T-helper 2 cell treated with Interferon-gamma antibody and Interleukin-4, amounts not matched to agents 5 μg/mL and 100 μg/mL, for 36 hours (primary cell): ENCODE measurements around the gene SNX10.
A peak's percentile ranks its signal among the peaks of the same experiment; 100 is the strongest.

ENCODE experiments used
- DNase-seq: peaks from one replicate; pipeline ENCODE4 v3.0.0; 2021; ENCODE audit warnings: low spot score
- H3K27ac Mint-ChIP-seq: one replicate; pipeline ENCODE4 v1.8.0; 2021; ENCODE audit warnings: mild to moderate bottlenecking, mixed read lengths
- H3K27me3 Mint-ChIP-seq: one replicate; pipeline ENCODE4 v1.8.0; 2021; ENCODE audit warnings: low read depth, mixed read lengths
- H3K36me3 Mint-ChIP-seq: one replicate; pipeline ENCODE4 v1.8.0; 2021; ENCODE audit warnings: low read depth, mixed read lengths
- H3K4me1 Mint-ChIP-seq: one replicate; pipeline ENCODE4 v1.8.0; 2021; ENCODE audit warnings: low read depth, mixed read lengths
- H3K4me3 Mint-ChIP-seq: one replicate; pipeline ENCODE4 v1.8.0; 2022; ENCODE audit warnings: mild to moderate bottlenecking, moderate library complexity, mixed read lengths
- H3K9me3 Mint-ChIP-seq: one replicate; pipeline ENCODE4 v1.8.0; 2021; ENCODE audit warnings: mixed read lengths

The SNX10 gene

DNA sequence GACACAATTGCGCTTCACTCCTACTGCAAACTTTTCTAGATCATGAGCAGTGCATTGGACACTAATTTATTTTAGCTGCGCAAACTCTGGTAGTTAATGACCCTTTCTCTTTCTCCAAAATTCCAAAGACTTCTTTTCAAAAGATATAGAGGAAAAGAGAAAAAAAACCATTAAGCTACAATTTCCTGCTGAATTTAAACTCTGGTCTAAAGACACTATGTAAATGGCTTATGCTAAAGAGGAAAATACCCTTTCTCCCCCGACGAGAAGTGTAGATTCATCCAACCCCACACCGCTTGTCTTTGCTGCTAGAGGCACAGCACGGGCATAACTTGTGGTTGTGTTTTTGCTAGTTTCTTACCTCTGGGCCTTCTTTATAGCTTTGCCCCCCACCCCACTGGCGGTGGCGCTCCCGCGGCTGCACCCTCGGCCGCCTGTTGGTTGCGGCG, 84.1 kb downstream of the SNX10 start:
- peaks cover 4% of the 10 kb centered on the region for H3K27me3 Mint-ChIP-seq
- peak overlapping the region; percentile 59 for H3K4me3 Mint-ChIP-seq
- no peak for DNase-seq
- H3K36me3 Mint-ChIP-seq = peaks cover 22% of the 10 kb centered on the region
- no peaks in the 10 kb centered on the region for H3K9me3 Mint-ChIP-seq
- peaks cover 5% of the 10 kb centered on the region for H3K4me1 Mint-ChIP-seq
- no peak overlapping the region for H3K27ac Mint-ChIP-seq

DNA sequence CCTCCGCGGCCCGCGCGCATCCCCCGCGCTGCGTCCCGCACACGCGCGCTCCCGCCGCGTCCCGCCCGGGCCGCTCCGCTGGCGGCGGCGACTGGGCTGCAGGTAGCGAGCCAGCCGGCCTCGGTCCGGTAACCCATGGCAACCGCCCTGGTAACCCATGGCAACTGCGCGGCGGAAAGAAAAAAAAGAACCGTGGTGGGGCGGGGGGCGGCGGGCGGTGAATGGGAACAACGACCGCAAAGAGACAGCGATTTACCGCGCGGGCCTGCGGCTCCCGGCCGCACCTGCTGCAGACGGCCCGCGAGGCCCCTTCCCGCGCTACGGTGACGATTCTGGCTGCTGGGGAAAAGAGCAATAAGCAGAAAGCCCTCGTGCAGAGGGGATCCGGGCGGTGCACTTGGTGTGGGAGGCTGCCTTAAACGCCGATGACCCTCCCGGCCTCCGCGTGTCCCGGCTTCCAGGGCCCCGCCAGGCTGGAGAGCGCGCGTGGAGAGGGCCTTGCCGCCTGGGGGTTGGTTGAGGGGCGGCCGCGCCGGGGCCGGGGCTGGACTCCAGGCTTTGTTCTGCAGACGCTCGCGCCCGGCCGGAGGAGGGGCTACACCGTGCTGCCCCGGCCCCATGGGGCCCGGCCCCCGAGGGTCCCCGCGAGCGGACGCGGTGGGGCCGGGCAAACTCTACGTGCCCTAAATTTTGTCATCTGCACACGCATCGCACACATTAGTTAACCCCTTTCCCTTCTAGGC, 84.7 kb downstream of the SNX10 start:
- DNase-seq = peak; percentile 33
- peak overlapping the region; percentile 85 for H3K4me3 Mint-ChIP-seq
- peaks cover 5% of the 10 kb centered on the region for H3K4me1 Mint-ChIP-seq
- peak overlapping the region; percentile 60 for H3K27ac Mint-ChIP-seq
- H3K36me3 Mint-ChIP-seq = peaks cover 22% of the 10 kb centered on the region
- peaks cover 4% of the 10 kb centered on the region for H3K27me3 Mint-ChIP-seq
- no peaks in the 10 kb centered on the region for H3K9me3 Mint-ChIP-seq

GRCh38 chr7:26378016-26378415, 86.4 kb downstream of the SNX10 start:
- no peak for DNase-seq
- H3K27ac Mint-ChIP-seq = no peak overlapping the region
- no peaks in the 10 kb centered on the region for H3K9me3 Mint-ChIP-seq
- no peak overlapping the region for H3K4me3 Mint-ChIP-seq
- peaks cover 4% of the 10 kb centered on the region for H3K27me3 Mint-ChIP-seq
- peaks cover 10% of the 10 kb centered on the region for H3K36me3 Mint-ChIP-seq
- peaks cover 5% of the 10 kb centered on the region for H3K4me1 Mint-ChIP-seq

GRCh38 chr7:26379711-26380110, 88.0 kb downstream of the SNX10 start:
- Mint-ChIP-seq H3K27ac (no peak overlapping the region), H3K27me3 (peaks cover 4% of the 10 kb centered on the region), H3K36me3 (peaks cover 1% of the 10 kb centered on the region), H3K9me3 (no peaks in the 10 kb centered on the region), H3K4me3 (no peak overlapping the region), H3K4me1 (peaks cover 5% of the 10 kb centered on the region)
- no peak for DNase-seq

DNA sequence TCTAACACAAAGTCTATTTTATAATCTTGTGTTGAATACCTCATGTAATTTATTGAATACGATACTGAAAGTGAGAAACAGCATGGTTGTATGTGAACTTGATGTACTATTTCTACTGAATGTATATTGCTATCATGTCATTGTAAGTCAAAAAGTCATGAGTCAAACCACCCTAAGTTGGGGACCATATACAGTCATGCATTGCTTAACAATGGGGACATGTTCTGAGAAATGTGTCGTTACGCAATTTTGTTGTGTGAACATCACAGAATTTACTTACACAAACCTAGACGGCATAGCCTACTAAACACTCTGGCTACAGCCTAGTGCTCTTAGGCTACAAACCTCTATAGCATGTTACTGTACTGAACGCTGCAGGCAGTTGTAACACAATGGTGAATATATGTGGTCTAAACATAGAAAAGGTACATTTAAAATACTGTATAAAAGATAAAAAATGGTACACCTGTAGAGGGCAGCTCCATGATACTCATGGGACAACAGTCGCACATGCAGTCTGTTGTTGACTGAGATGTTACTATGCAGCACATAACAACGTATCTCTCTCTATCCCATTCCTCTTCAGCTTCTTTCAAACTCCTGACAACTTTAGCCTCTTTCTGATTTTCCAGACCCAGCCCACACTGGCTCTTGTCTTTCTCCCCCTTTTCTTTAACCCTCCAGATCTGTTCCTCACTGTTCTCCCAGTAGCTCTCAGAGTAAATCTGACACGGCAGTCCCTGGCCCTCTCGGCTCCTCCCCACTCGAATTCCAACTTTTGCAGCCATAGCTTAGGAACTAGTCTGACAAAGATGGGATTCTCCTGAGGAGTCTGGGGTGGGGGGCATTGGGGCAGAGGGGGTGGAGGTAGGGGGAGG, 90.1 kb downstream of the SNX10 start:
- no peak for DNase-seq

GRCh38 chr7:26385240-26385639, 93.6 kb downstream of the SNX10 start:
- H3K9me3 Mint-ChIP-seq = no peaks in the 10 kb centered on the region
- no peak overlapping the region for H3K4me3 Mint-ChIP-seq
- H3K27me3 Mint-ChIP-seq = peaks cover 28% of the 10 kb centered on the region
- no peaks in the 10 kb centered on the region for H3K4me1 Mint-ChIP-seq
- no peak for DNase-seq
- H3K36me3 Mint-ChIP-seq = no peaks in the 10 kb centered on the region
- no peak overlapping the region for H3K27ac Mint-ChIP-seq

More for the DNA sequence above, 90.1 kb downstream of the SNX10 start:
- no peak overlapping the region for H3K27ac Mint-ChIP-seq
- peaks cover 5% of the 10 kb centered on the region for H3K4me1 Mint-ChIP-seq
- H3K36me3 Mint-ChIP-seq = no peaks in the 10 kb centered on the region
- no peaks in the 10 kb centered on the region for H3K9me3 Mint-ChIP-seq
- peaks cover 7% of the 10 kb centered on the region for H3K27me3 Mint-ChIP-seq
- no peak overlapping the region for H3K4me3 Mint-ChIP-seq

DNA sequence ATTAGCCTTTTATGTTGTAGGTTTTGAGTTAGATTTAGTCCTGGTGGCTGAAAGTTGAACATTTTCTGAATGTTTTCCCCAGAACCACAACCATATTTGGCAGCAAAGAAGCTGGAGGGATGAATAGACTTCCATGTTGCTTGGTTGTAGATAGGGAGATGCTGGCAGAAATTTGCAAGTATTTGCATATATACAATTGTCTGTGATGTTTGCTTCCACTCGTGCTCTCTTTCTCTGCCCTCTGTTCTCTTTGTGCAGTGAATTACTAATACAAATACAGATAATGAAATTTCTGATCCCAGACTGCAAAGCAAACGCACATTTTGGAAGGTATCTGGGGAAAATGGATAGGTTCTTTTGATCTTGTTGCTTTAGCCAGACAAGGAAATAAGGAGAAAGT, 96.1 kb downstream of the SNX10 start:
- Mint-ChIP-seq H3K4me3 (no peak overlapping the region), H3K36me3 (no peaks in the 10 kb centered on the region), H3K4me1 (no peaks in the 10 kb centered on the region), H3K27me3 (peaks cover 40% of the 10 kb centered on the region), H3K27ac (no peak overlapping the region), H3K9me3 (no peaks in the 10 kb centered on the region)
- no peak for DNase-seq

DNA sequence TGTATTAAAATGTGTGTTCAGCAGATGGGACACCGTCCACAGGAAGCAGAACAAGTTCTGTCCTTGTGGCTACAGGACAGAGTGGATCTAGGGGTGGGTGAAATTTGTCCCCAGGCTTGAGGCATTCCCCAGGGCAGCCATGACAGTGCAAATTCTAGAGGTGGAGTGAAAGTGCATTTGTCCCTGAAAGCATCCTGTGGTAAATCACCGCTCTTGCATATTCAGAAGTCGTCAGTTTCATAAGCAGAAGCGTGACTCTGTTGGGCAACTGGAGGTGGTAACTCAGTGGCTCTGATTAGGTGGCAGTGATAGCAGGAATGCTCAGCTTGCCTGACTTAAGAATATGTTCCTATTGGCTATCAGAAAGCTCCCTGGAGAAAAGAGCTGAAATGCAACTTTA, 96.6 kb downstream of the SNX10 start:
- no peak overlapping the region for H3K4me3 Mint-ChIP-seq
- no peak for DNase-seq
- H3K27ac Mint-ChIP-seq = no peak overlapping the region
- no peaks in the 10 kb centered on the region for H3K4me1 Mint-ChIP-seq
- no peaks in the 10 kb centered on the region for H3K9me3 Mint-ChIP-seq
- no peaks in the 10 kb centered on the region for H3K36me3 Mint-ChIP-seq
- peaks cover 42% of the 10 kb centered on the region for H3K27me3 Mint-ChIP-seq

GRCh38 chr7:26390016-26390415, 98.4 kb downstream of the SNX10 start:
- H3K27ac Mint-ChIP-seq = no peak overlapping the region
- H3K27me3 Mint-ChIP-seq = peaks cover 48% of the 10 kb centered on the region
- no peak for DNase-seq
- H3K9me3 Mint-ChIP-seq = no peaks in the 10 kb centered on the region
- no peaks in the 10 kb centered on the region for H3K4me1 Mint-ChIP-seq
- H3K4me3 Mint-ChIP-seq = no peak overlapping the region
- no peaks in the 10 kb centered on the region for H3K36me3 Mint-ChIP-seq

DNA sequence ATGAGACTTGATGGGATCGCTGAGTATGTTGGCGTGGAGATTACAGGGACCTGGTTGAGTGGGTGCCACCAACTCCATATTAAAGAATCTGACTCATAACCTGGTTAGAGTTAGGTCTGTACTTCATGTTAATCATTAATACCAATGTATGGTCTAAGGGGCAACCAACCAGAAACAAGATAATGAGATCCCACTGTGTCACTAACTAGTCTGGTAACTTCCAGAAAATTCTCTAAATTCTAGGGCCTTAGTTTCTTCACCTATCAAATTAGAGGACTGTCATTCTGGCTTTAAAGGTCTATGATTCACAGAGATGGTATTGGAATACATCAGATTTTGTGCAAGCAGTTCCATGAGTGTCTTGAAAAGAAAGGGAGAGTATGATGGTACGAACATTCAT, 102.2 kb downstream of the SNX10 start:
- H3K27ac Mint-ChIP-seq = no peak overlapping the region
- H3K9me3 Mint-ChIP-seq = no peaks in the 10 kb centered on the region
- peaks cover 56% of the 10 kb centered on the region for H3K27me3 Mint-ChIP-seq
- DNase-seq = no peak
- no peaks in the 10 kb centered on the region for H3K36me3 Mint-ChIP-seq
- H3K4me1 Mint-ChIP-seq = peaks cover 3% of the 10 kb centered on the region
- no peak overlapping the region for H3K4me3 Mint-ChIP-seq

GRCh38 chr7:26397332-26397731, 105.7 kb downstream of the SNX10 start:
- H3K4me3 Mint-ChIP-seq = no peak overlapping the region
- H3K9me3 Mint-ChIP-seq = no peaks in the 10 kb centered on the region
- no peak for DNase-seq
- no peak overlapping the region for H3K27ac Mint-ChIP-seq
- H3K36me3 Mint-ChIP-seq = no peaks in the 10 kb centered on the region
- H3K4me1 Mint-ChIP-seq = peaks cover 10% of the 10 kb centered on the region
- H3K27me3 Mint-ChIP-seq = peaks cover 54% of the 10 kb centered on the region

DNA sequence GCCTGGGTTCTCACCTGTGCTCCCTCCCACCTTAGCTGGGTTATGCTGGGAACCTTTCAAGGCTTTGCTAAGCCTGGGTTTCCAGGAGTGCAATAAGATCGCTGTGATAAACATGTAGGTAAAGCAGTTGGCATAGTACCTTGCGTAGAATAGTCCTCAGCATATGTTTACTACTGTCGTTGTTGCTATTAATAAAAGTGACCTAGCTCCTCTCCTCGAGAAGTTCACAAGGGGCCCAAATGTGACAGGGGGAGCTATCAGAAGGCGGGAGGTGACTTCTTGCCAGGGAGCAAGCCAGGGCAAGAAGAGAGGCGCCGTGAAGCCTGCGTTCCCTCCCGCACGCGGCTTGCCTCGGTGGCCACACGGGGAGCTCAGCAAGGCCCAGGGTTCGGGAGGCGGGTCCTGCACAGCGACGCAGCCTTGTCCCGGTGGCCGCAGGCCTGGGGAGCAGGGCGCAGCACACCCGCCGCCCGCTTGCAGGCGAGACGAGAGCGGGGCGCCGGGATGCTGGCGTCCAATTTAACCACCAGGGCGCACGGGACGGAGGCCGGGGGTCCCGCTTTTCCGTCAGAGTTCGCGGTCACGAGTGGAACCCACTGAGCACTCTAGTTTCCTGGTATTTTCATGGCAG, 106.2 kb downstream of the SNX10 start:
- peaks cover 10% of the 10 kb centered on the region for H3K4me1 Mint-ChIP-seq
- H3K9me3 Mint-ChIP-seq = no peaks in the 10 kb centered on the region
- DNase-seq = no peak
- no peak overlapping the region for H3K27ac Mint-ChIP-seq
- H3K4me3 Mint-ChIP-seq = peak overlapping the region; percentile 67
- no peaks in the 10 kb centered on the region for H3K36me3 Mint-ChIP-seq
- H3K27me3 Mint-ChIP-seq = peaks cover 54% of the 10 kb centered on the region

- H3K27me3 Mint-ChIP-seq = peaks cover 51% of the 10 kb centered on the region
- H3K27ac Mint-ChIP-seq = no peak overlapping the region
- DNase-seq = peak; percentile 54
- H3K4me3 Mint-ChIP-seq = peak overlapping the region; percentile 67
- H3K36me3 Mint-ChIP-seq = no peaks in the 10 kb centered on the region
- peaks cover 10% of the 10 kb centered on the region for H3K4me1 Mint-ChIP-seq
- no peaks in the 10 kb centered on the region for H3K9me3 Mint-ChIP-seq
These were observed 106.7 kb downstream of the SNX10 start for GRCh38 chr7:26398427-26398755.
